Myocyte (in vitro differentiated cells): ENCODE measurements around the gene FAM187B. TPM values are rescaled to one million over a fixed set of nuclear protein-coding genes. Genes with fewer than 3 reads are reported as not detected.
"Not testable (repeated sequence)": the region's sequence is repeated elsewhere in the genome, so short reads cannot be mapped to it uniquely, and the experiment has no call there.

Experiments
- DNase-seq: peaks from one replicate; pipeline ENCODE4 v3.0.0-alpha.2; 2012; ENCODE audit warnings: low read depth
- total RNA-seq: library from RNA; depleted of rRNA; stranded (reverse); fragments of >200 nt; gene quantifications from 2 replicates; pipeline ENCODE4 v1.2.3, GENCODE V29; 2014

Gene FAM187B
- total RNA-seq, 1 donor from 2014 or later, result not detected

GRCh38 chr19:35262101-35262761, 33.7 kb upstream of the FAM187B start:
- peak; percentile 50 for DNase-seq

- no peak for DNase-seq
Observed at GRCh38 chr19:35261356-35262100, 33.0 kb upstream of the FAM187B start.

GRCh38 chr19:35260694-35261304, 32.3 kb upstream of the FAM187B start:
- no peak for DNase-seq

GRCh38 chr19:35257113-35257461, 28.5 kb upstream of the FAM187B start:
- DNase-seq, result no peak

- DNase-seq, result no peak
Observed at GRCh38 chr19:35256566-35256965, 28.0 kb upstream of the FAM187B start.

GRCh38 chr19:35254341-35255297, 26.1 kb upstream of the FAM187B start:
- DNase-seq, result no peak

- DNase-seq, result no peak
Observed at GRCh38 chr19:35253316-35254286, 25.1 kb upstream of the FAM187B start.

- no peak for DNase-seq
Observed at GRCh38 chr19:35251456-35251855, 22.9 kb upstream of the FAM187B start.

- DNase-seq, result no peak
Observed at GRCh38 chr19:35249848-35250711, 21.5 kb upstream of the FAM187B start.

- no peak for DNase-seq
Observed at GRCh38 chr19:35249146-35249847, 20.8 kb upstream of the FAM187B start.

- DNase-seq, result no peak
Observed at GRCh38 chr19:35248310-35249145, 20.0 kb upstream of the FAM187B start, which contains the start of gene LSR. TSS of gene LSR (plus strand) at chr19:35249002. CDS start at chr19:35249023, 21 bp downstream.

GRCh38 chr19:35247526-35248309, 19.2 kb upstream of the FAM187B start:
- no peak for DNase-seq

- DNase-seq, result no peak
Observed at GRCh38 chr19:35246466-35247092, 18.0 kb upstream of the FAM187B start.

- no peak for DNase-seq
Observed at GRCh38 chr19:35241417-35241816, 12.9 kb upstream of the FAM187B start.

- DNase-seq, result no peak
Observed at GRCh38 chr19:35240327-35240726, 11.8 kb upstream of the FAM187B start.

- not testable (repeated sequence) for DNase-seq
Observed at GRCh38 chr19:35239597-35239996, 11.1 kb upstream of the FAM187B start.
